Vagina (tissue), 2 donors: Measurements from ENCODE around the gene FGF12. TPM values are rescaled to one million over a fixed set of nuclear protein-coding genes. Genes with fewer than 3 reads are reported as not detected.

Experiments used
- DNase-seq, 2 donors: peaks; one replicate each; pipeline ENCODE4 v3.0.0-alpha.2; 2017; ENCODE audit errors: extremely low spot score in 2 of 2
- H3K27ac ChIP-seq: fragments of 200-600 bp; sonication (generic); one replicate; pipeline ENCODE4 v1.5.1; 2019
- H3K27me3 ChIP-seq: fragments of 200-600 bp; sonication (generic); one replicate; pipeline ENCODE4 v1.5.1; 2019
- H3K36me3 ChIP-seq, 2 donors: fragments of 200-600 bp; sonication (generic); one replicate each; pipeline ENCODE4 v1.5.1; 2017 to 2019
- H3K4me1 ChIP-seq: fragments of 200-600 bp; sonication (generic); one replicate; pipeline ENCODE4 v1.5.1; 2019
- H3K4me3 ChIP-seq, 2 donors: fragments of 200-600 bp; sonication (generic); 1 replicate in 1 of 2; 2 replicates in 1 of 2; pipeline ENCODE4 v1.5.1; 2016 to 2019
- H3K9me3 ChIP-seq: fragments of 200-600 bp; sonication (generic); one replicate; pipeline ENCODE4 v1.5.1; 2019
- POLR2A ChIP-seq, 2 donors: fragments of 450-650 bp; IDR thresholded peaks; one replicate each; pipeline ENCODE4 v1.6.1; 2017; ENCODE audit warnings: antibody characterized with exemption in 2 of 2, mild to moderate bottlenecking in 2 of 2, moderate library complexity in 2 of 2
- POLR2AphosphoS5 ChIP-seq, 2 donors: sonication (generic); formaldehyde crosslinking; IDR thresholded peaks; one replicate each; pipeline ENCODE4 v1.9.0; 2017; ENCODE audit warnings: antibody characterized with exemption in 2 of 2, mild to moderate bottlenecking in 2 of 2, low read depth in 1 of 2; ENCODE audit not compliant: insufficient read depth in 1 of 2
- intact Hi-C: fragments of 100-400 bp; cut with DNase I; formaldehyde crosslinking; loops from one replicate; pipeline ENCODE4 v1.15.1; 2023
- total RNA-seq: library from RNA; depleted of rRNA; stranded (reverse); fragments of >200 nt; gene quantifications from one replicate; pipeline ENCODE4 v1.2.3, GENCODE V29; 2016
- TF ChIP-seq, protein P1 (sequence below), 3 experiments: fragments of 450-650 bp in 2 of 3; fragments of 200-600 bp in 1 of 3; sonication (generic) in 1 of 3; IDR thresholded peaks; one replicate each; pipeline ENCODE4 v1.5.1; 2017 to 2019; ENCODE audit warnings: antibody characterized with exemption in 3 of 3, mild to moderate bottlenecking in 2 of 3, moderate library complexity in 2 of 3

FGF12 gene
- total RNA-seq, 1 donor from 2014 or later = 1.5 TPM

- TF ChIP-seq, protein P1, sequence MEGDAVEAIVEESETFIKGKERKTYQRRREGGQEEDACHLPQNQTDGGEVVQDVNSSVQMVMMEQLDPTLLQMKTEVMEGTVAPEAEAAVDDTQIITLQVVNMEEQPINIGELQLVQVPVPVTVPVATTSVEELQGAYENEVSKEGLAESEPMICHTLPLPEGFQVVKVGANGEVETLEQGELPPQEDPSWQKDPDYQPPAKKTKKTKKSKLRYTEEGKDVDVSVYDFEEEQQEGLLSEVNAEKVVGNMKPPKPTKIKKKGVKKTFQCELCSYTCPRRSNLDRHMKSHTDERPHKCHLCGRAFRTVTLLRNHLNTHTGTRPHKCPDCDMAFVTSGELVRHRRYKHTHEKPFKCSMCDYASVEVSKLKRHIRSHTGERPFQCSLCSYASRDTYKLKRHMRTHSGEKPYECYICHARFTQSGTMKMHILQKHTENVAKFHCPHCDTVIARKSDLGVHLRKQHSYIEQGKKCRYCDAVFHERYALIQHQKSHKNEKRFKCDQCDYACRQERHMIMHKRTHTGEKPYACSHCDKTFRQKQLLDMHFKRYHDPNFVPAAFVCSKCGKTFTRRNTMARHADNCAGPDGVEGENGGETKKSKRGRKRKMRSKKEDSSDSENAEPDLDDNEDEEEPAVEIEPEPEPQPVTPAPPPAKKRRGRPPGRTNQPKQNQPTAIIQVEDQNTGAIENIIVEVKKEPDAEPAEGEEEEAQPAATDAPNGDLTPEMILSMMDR (IDR thresholded peaks at IDR 0.05) = no peak
- TF ChIP-seq POLR2A (IDR thresholded peaks at IDR 0.05) (no peak), POLR2AphosphoS5 (IDR thresholded peaks at IDR 0.05; ENCODE audit: insufficient read depth in 1 of 2, low read depth in 1 of 2) (no peak)
- H3K9me3 ChIP-seq = no peaks in the 10 kb centered on the region
- no peaks in the 10 kb centered on the region for H3K27me3 ChIP-seq
- no peaks in the 10 kb centered on the region for H3K4me1 ChIP-seq
- H3K27ac ChIP-seq = no peak overlapping the region
- intact Hi-C loops = no loop called here
- no peak overlapping the region for H3K4me3 ChIP-seq
- no peaks in the 10 kb centered on the region for H3K36me3 ChIP-seq
- no peak for DNase-seq
Measured at GRCh38 chr3:192161661-192162060, 565.7 kb downstream of the FGF12 start.

DNA sequence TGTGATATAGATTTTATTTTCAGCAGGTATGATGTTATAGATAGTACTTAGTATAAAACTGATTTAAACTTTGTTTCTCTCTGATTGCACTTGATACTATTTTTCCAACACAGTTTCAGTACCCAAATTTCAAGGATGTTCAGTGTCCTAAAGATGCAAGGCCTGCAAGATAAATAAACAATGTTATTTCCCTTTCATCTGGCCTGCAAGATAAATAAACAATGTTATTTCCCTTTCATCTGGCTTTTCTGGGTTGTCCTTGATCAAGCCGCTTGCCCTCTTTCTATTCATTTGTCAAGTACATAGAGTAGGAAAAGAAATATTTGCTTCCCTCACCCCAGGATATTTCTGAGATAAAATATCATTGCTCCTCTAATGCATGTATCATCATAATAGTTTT, 571.0 kb downstream of the FGF12 start:
- Histone ChIP-seq H3K9me3 (no peaks in the 10 kb centered on the region), H3K27ac (no peak overlapping the region), H3K27me3 (no peaks in the 10 kb centered on the region), H3K36me3 (no peaks in the 10 kb centered on the region), H3K4me3 (no peak overlapping the region), H3K4me1 (no peaks in the 10 kb centered on the region)
- intact Hi-C loops = no loop called here
- no peak for DNase-seq
- no peak for TF ChIP-seq POLR2AphosphoS5 (IDR thresholded peaks at IDR 0.05; ENCODE audit: insufficient read depth in 1 of 2, low read depth in 1 of 2)
- TF ChIP-seq, protein P1 (IDR thresholded peaks at IDR 0.05) = no peak
- no peak for TF ChIP-seq POLR2A (IDR thresholded peaks at IDR 0.05)

DNA sequence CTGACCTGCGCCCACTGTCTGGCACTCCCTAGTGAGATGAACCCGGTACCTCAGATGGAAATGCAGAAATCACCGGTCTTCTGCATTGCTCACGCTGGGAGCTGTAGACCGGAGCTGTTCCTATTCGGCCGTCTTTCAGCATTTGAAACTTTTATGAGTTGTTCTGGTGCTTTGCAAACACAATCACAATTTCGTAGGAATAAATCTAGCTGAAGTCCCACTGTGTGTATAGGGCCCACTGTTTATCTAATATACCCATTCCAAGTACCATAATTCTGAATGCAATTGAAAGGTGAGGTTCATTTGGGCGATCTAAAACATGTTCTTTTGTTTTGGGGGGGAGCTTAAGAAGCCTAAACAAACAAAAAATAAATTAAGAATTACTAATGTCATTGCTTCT, 572.1 kb downstream of the FGF12 start:
- no peak overlapping the region for H3K27ac ChIP-seq
- TF ChIP-seq, protein P1 (IDR thresholded peaks at IDR 0.05) = no peak
- TF ChIP-seq POLR2A (IDR thresholded peaks at IDR 0.05) (no peak), POLR2AphosphoS5 (IDR thresholded peaks at IDR 0.05; ENCODE audit: insufficient read depth in 1 of 2, low read depth in 1 of 2) (no peak)
- H3K27me3 ChIP-seq = no peaks in the 10 kb centered on the region
- H3K4me3 ChIP-seq = no peak overlapping the region
- DNase-seq = no peak
- intact Hi-C loops = no loop called here
- no peaks in the 10 kb centered on the region for H3K36me3 ChIP-seq
- H3K9me3 ChIP-seq = no peaks in the 10 kb centered on the region
- H3K4me1 ChIP-seq = no peaks in the 10 kb centered on the region

DNA sequence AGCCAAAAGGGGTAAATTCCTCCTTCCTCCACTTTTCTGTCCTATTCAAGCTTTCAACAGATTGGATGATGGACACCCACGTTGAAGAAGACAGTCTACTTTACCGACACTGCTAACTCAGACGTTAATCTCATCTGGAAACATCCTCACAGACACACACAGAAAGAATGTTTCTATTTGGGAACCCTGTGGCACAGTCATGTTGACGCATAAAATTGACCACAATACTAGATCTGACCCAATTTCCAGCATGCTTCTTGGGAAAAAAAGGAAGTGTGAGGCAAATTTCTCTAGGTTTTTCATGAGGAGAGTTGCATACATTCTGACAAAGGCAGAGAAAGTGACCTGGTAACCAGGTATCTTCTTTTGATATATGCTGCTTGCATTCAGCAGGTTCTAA, 594.1 kb downstream of the FGF12 start:
- DNase-seq = no peak
- Histone ChIP-seq H3K9me3 (no peaks in the 10 kb centered on the region), H3K36me3 (no peaks in the 10 kb centered on the region), H3K27me3 (no peaks in the 10 kb centered on the region), H3K4me1 (no peaks in the 10 kb centered on the region), H3K27ac (no peak overlapping the region), H3K4me3 (no peak overlapping the region)
- intact Hi-C loops = no loop called here
- TF ChIP-seq, protein P1 (IDR thresholded peaks at IDR 0.05) = no peak
- TF ChIP-seq POLR2A (IDR thresholded peaks at IDR 0.05) = no peak
- no peak for TF ChIP-seq POLR2AphosphoS5 (IDR thresholded peaks at IDR 0.05; ENCODE audit: insufficient read depth in 1 of 2, low read depth in 1 of 2)

DNA sequence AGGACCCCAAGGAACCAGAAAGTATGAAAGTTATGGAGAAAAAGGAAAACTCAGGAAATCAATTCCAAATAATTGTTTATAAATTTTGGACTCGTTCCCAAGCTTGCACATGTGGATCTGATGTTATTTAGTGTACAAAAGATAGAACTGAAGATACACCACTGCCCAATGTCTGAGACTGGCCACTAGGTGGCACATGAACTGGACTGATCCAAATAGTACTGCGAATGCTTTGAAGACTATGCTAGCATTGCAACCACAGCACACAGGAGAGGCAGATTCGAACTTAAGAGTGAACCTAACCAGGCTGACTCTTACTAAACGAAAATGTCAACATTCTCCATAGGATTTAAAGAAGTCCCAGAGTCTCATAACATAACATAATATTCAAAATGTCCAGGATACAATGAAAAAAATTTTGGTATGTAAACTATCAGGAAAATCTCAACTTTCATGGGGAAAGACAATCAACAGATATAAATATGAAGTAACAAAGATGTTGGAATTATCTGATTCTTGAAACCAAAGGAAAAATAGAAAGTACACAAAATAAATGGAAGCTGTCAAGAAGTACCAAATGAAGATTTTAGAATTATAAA, 596.7 kb downstream of the FGF12 start:
- Histone ChIP-seq H3K9me3 (no peaks in the 10 kb centered on the region), H3K36me3 (no peaks in the 10 kb centered on the region), H3K4me3 (no peak overlapping the region), H3K27me3 (no peaks in the 10 kb centered on the region), H3K27ac (no peak overlapping the region), H3K4me1 (no peaks in the 10 kb centered on the region)
- TF ChIP-seq, protein P1 (IDR thresholded peaks at IDR 0.05) = peak in 1 of 3 experiments; percentile 29
- no peak for TF ChIP-seq POLR2A (IDR thresholded peaks at IDR 0.05)
- intact Hi-C loops = no loop called here
- DNase-seq = no peak
